Left ventricle myocardium superior (tissue), 1 donor: Measurements from ENCODE around the gene EIF2AK3. TPM values are rescaled to one million over a fixed set of nuclear protein-coding genes. Genes with fewer than 3 reads are reported as not detected.
A peak's percentile ranks its signal among the peaks of the same experiment; 100 is the strongest.

Experiments used
- ATAC-seq: fragments of 200-7000 bp; cut with Tn5 transposase; one replicate; pipeline ENCODE4 v1.9.1; 2020; ENCODE audit warnings: mild to moderate bottlenecking, moderate library complexity
- DNase-seq: peaks from one replicate; pipeline ENCODE4 v3.0.0-alpha.2; 2020
- intact Hi-C: fragments of 100-400 bp; cut with micrococcal nuclease; formaldehyde crosslinking; loops from one replicate; pipeline ENCODE4 v1.11.0; 2022
- total RNA-seq: library from RNA; stranded (reverse); fragmentation: NEBNext Ultra II Directional; extraction: Animal tissue kit (Norgen Biotek cat#: 25700); gene quantifications from one replicate; pipeline ENCODE4 v1.2.1, GENCODE V29; 2021
- donor health status: DM: no; HTN: yes; CAD: no; lungs with severe emphysema.

EIF2AK3 gene
- total RNA-seq, 1 donor from 2014 or later: 5.2 TPM

GRCh38 chr2:88603146-88603545 lies 24.1 kb downstream of the EIF2AK3 start:
- ATAC-seq: no peak
- no peak for DNase-seq
- intact Hi-C loops: no loop called here

GRCh38 chr2:88602022-88602421 lies 25.2 kb downstream of the EIF2AK3 start:
- intact Hi-C loops: no loop called here
- no peak for DNase-seq
- no peak for ATAC-seq

GRCh38 chr2:88601286-88601685 lies 26.0 kb downstream of the EIF2AK3 start:
- DNase-seq: no peak
- peak; percentile 45 for ATAC-seq
- intact Hi-C loops: no loop called here

GRCh38 chr2:88600038-88600465 lies 27.2 kb downstream of the EIF2AK3 start:
- intact Hi-C loops: no loop called here
- DNase-seq (no peak), ATAC-seq (peak; percentile 90)

GRCh38 chr2:88599527-88599926 lies 27.7 kb downstream of the EIF2AK3 start:
- ATAC-seq: no peak
- DNase-seq: no peak
- intact Hi-C loops: no loop called here

GRCh38 chr2:88597168-88597567 lies 30.1 kb downstream of the EIF2AK3 start:
- intact Hi-C loops: no loop called here
- ATAC-seq (no peak), DNase-seq (no peak)

- ATAC-seq: no peak
- no peak for DNase-seq
- intact Hi-C loops: no loop called here
Observed at GRCh38 chr2:88596141-88596830, 31.0 kb downstream of the EIF2AK3 start.

- no peak for DNase-seq
- intact Hi-C loops: loop anchor here (2.0 kb wide), 1 partner anchor 81 kb away; no protein-coding TSS in a partner anchor
- ATAC-seq: no peak
Observed at GRCh38 chr2:88591698-88592097, 35.6 kb downstream of the EIF2AK3 start.

- DNase-seq: no peak
- intact Hi-C loops: loop anchor here (2.0 kb wide), 1 partner anchor 82 kb away; no protein-coding TSS in a partner anchor
- ATAC-seq: peak; percentile 84
Observed at GRCh38 chr2:88590998-88591613, 36.2 kb downstream of the EIF2AK3 start.

GRCh38 chr2:88585969-88586368 lies 41.3 kb downstream of the EIF2AK3 start:
- intact Hi-C loops: no loop called here
- DNase-seq: no peak
- ATAC-seq: no peak

- ATAC-seq (no peak), DNase-seq (no peak)
- intact Hi-C loops: no loop called here
Observed at GRCh38 chr2:88582030-88582429, 45.2 kb downstream of the EIF2AK3 start.

- intact Hi-C loops: no loop called here
- no peak for DNase-seq
- ATAC-seq: no peak
Observed at GRCh38 chr2:88580088-88580487, 47.2 kb downstream of the EIF2AK3 start.

GRCh38 chr2:88575630-88576029 lies 51.6 kb downstream of the EIF2AK3 start:
- intact Hi-C loops: no loop called here
- DNase-seq (no peak), ATAC-seq (no peak)

GRCh38 chr2:88575051-88575450 lies 52.2 kb downstream of the EIF2AK3 start:
- intact Hi-C loops: no loop called here
- DNase-seq: no peak
- ATAC-seq: no peak

GRCh38 chr2:88574445-88574844 lies 52.8 kb downstream of the EIF2AK3 start:
- DNase-seq (no peak), ATAC-seq (no peak)
- intact Hi-C loops: no loop called here

GRCh38 chr2:88568179-88568578 lies 59.1 kb downstream of the EIF2AK3 start:
- intact Hi-C loops: no loop called here
- ATAC-seq (no peak), DNase-seq (no peak)

GRCh38 chr2:88564402-88564801 lies 62.9 kb downstream of the EIF2AK3 start:
- intact Hi-C loops: no loop called here
- no peak for ATAC-seq

GRCh38 chr2:88563129-88563528 lies 64.1 kb downstream of the EIF2AK3 start:
- no peak for DNase-seq
- no peak for ATAC-seq
- intact Hi-C loops: no loop called here

More at GRCh38 chr2:88564402-88564801, 62.9 kb downstream of the EIF2AK3 start:
- no peak for DNase-seq

- no peak for DNase-seq
- intact Hi-C loops: no loop called here
- ATAC-seq: no peak
Observed at GRCh38 chr2:88561646-88562388, 65.4 kb downstream of the EIF2AK3 start.

GRCh38 chr2:88560619-88561307 lies 66.5 kb downstream of the EIF2AK3 start:
- intact Hi-C loops: no loop called here
- DNase-seq: no peak
- no peak for ATAC-seq
